ENCODE results near the gene CTSV. TPM values are rescaled to one million over a fixed set of nuclear protein-coding genes. Genes with fewer than 3 reads are reported as not detected.
"Not testable (repeated sequence)": the region's sequence is repeated elsewhere in the genome, so short reads cannot be mapped to it uniquely, and the experiment has no call there.

The CTSV gene
- total RNA-seq, 1 donor = 0.43 TPM

- H3K4me3 ChIP-seq (ENCODE audit: low read depth, low read length); DNase-seq (ENCODE audit: low read depth): not testable (repeated sequence)
Observed at GRCh38 chr9:96983496-96984122, 55.3 kb downstream of the CTSV start.

Other genes starting within 250 kb of the CTSV start
- gene ZNF782, start 184.6 kb downstream of the CTSV start, total RNA-seq = 4.5 and 5.6 TPM in 2 replicates
- gene NUTM2G, start 110.3 kb downstream of the CTSV start, total RNA-seq = not detected in 2 replicates

Data from fibroblast of villous mesenchyme (primary cell).